Endodermal cell (in vitro differentiated cells): ENCODE measurements around the gene PIP4K2C. TPM values are rescaled to one million over a fixed set of nuclear protein-coding genes. Genes with fewer than 3 reads are reported as not detected.

ENCODE experiments used
- DNase-seq: peaks from one replicate; pipeline ENCODE4 v3.0.0-alpha.2; 2017
- H3K27ac ChIP-seq: 2 replicates; pipeline ENCODE4 v1.5.1; 2013; ENCODE audit warnings: mild to moderate bottlenecking, low read depth, low read length, moderate library complexity
- H3K27me3 ChIP-seq: 2 replicates; pipeline ENCODE4 v1.6.1; 2013; ENCODE audit warnings: mild to moderate bottlenecking, low read length, moderate library complexity; ENCODE audit not compliant: insufficient read depth, control insufficient read depth, poor library complexity, severe bottlenecking
- H3K36me3 ChIP-seq: 2 replicates; pipeline ENCODE4 v1.7.0; 2013; ENCODE audit warnings: mild to moderate bottlenecking, low read length, moderate library complexity; ENCODE audit not compliant: control insufficient read depth, insufficient read depth
- H3K4me1 ChIP-seq: one replicate; pipeline ENCODE4 v1.7.0; 2013; ENCODE audit warnings: low read length; ENCODE audit not compliant: control insufficient read depth, insufficient read depth
- H3K4me3 ChIP-seq: 2 replicates; pipeline ENCODE4 v1.5.1; 2013; ENCODE audit warnings: mild to moderate bottlenecking, low read length, moderate library complexity
- H3K9ac ChIP-seq: 2 replicates; pipeline ENCODE4 v1.6.1; 2013; ENCODE audit warnings: mild to moderate bottlenecking, low read length, moderate library complexity; ENCODE audit not compliant: poor library complexity, severe bottlenecking; ENCODE audit errors: extremely low read depth
- H3K9me3 ChIP-seq: 2 replicates; pipeline ENCODE4 v1.6.1; 2013; ENCODE audit warnings: mild to moderate bottlenecking, low read length, moderate library complexity; ENCODE audit not compliant: control insufficient read depth
- H3K27ac Mint-ChIP-seq: 2 replicates; pipeline ENCODE4 v1.8.0; 2020; ENCODE audit warnings: mixed read lengths
- H3K27me3 Mint-ChIP-seq: 2 replicates; pipeline ENCODE4 v1.8.0; 2021; ENCODE audit warnings: mild to moderate bottlenecking, mixed read lengths; ENCODE audit not compliant: insufficient read depth
- H3K36me3 Mint-ChIP-seq: 2 replicates; pipeline ENCODE4 v1.8.0; 2020; ENCODE audit warnings: low read depth, mixed read lengths
- H3K4me1 Mint-ChIP-seq: 2 replicates; pipeline ENCODE4 v1.8.0; 2020; ENCODE audit warnings: mixed read lengths
- H3K4me3 Mint-ChIP-seq: 2 replicates; pipeline ENCODE4 v1.8.0; 2020; ENCODE audit warnings: mild to moderate bottlenecking, moderate library complexity, mixed read lengths
- H3K9me3 Mint-ChIP-seq: 2 replicates; pipeline ENCODE4 v1.8.0; 2020; ENCODE audit warnings: mild to moderate bottlenecking, mixed read lengths
- CTCF ChIP-seq: fragments of 200-600 bp; sonication (generic); conservative IDR thresholded peaks from 2 replicates; pipeline ENCODE4 v1.5.0; 2021; ENCODE audit warnings: antibody characterized with exemption, mild to moderate bottlenecking
- WGBS, 2 experiments: methylation state at CpG; one replicate each; pipeline versions ENCODE4 v1.1.5 to v1.1.7; 2013; ENCODE audit warnings: missing lambda C conversion rate in 2 of 2, mixed read lengths in 1 of 2; ENCODE audit not compliant: insufficient coverage in 1 of 2, insufficient read length in 1 of 2; 5-methylcytosine and 5-hydroxymethylcytosine counted together
- total RNA-seq, 2 donors: library from RNA; stranded (reverse); fragmentation: NEBNext Ultra II Directional in 1 of 2; extraction: Animal tissue kit (Norgen Biotek cat#: 25700) in 1 of 2; gene quantifications; 2 replicates in 1 of 2; 3 replicates in 1 of 2; pipeline ENCODE4 v1.2.1, GENCODE V29; 2021

PIP4K2C gene
- total RNA-seq, 2 donors from 2014 or later: 40.9 to 45.5 TPM

- no peaks in the 10 kb centered on the region for H3K9me3 ChIP-seq
- DNase-seq: no peak
- Mint-ChIP-seq H3K27ac (no peak overlapping the region), H3K4me3 (no peak overlapping the region), H3K9me3 (no peaks in the 10 kb centered on the region), H3K27me3 (peaks cover 4% of the 10 kb centered on the region), H3K4me1 (peaks cover 8% of the 10 kb centered on the region), H3K36me3 (peaks cover 8% of the 10 kb centered on the region)
- no peaks in the 10 kb centered on the region for H3K4me1 ChIP-seq
- no peak overlapping the region for H3K4me3 ChIP-seq
- no peaks in the 10 kb centered on the region for H3K36me3 ChIP-seq
- no peak overlapping the region for H3K27ac ChIP-seq
- no peak for TF ChIP-seq CTCF
- no peak overlapping the region for H3K9ac ChIP-seq
- peaks cover 61% of the 10 kb centered on the region for H3K27me3 ChIP-seq
Measured at GRCh38 chr12:57584690-57585089, 6.3 kb upstream of the PIP4K2C start.

- Histone ChIP-seq H3K36me3 (no peaks in the 10 kb centered on the region), H3K9ac (no peak overlapping the region), H3K9me3 (no peaks in the 10 kb centered on the region), H3K4me3 (no peak overlapping the region), H3K27me3 (peaks cover 56% of the 10 kb centered on the region), H3K27ac (no peak overlapping the region), H3K4me1 (no peaks in the 10 kb centered on the region)
- Mint-ChIP-seq H3K4me1 (peaks cover 8% of the 10 kb centered on the region), H3K36me3 (peaks cover 8% of the 10 kb centered on the region), H3K27ac (no peak overlapping the region), H3K9me3 (no peaks in the 10 kb centered on the region), H3K4me3 (no peak overlapping the region), H3K27me3 (peaks cover 4% of the 10 kb centered on the region)
- no peak for DNase-seq
- WGBS, 2 experiments: 94 to 95% methylated on average over 2 of the region's 2 CpGs
- TF ChIP-seq CTCF: no peak
Measured at GRCh38 chr12:57585156-57585555, 5.8 kb upstream of the PIP4K2C start.

GRCh38 chr12:57586128-57586527 lies 4.9 kb upstream of the PIP4K2C start:
- H3K9ac ChIP-seq: no peak overlapping the region
- peaks cover 48% of the 10 kb centered on the region for H3K27me3 ChIP-seq
- H3K9me3 Mint-ChIP-seq: no peaks in the 10 kb centered on the region
- WGBS, 2 experiments: 93% methylated on average over 3 of the region's 3 CpGs; no CpG with 5 or more reads in 1 of the 2 experiments
- H3K4me1 ChIP-seq: no peaks in the 10 kb centered on the region
- no peaks in the 10 kb centered on the region for H3K36me3 ChIP-seq
- no peak overlapping the region for H3K4me3 ChIP-seq
- no peak for DNase-seq
- no peak overlapping the region for H3K4me3 Mint-ChIP-seq
- H3K9me3 ChIP-seq: no peaks in the 10 kb centered on the region
- H3K27me3 Mint-ChIP-seq: peaks cover 7% of the 10 kb centered on the region
- H3K27ac Mint-ChIP-seq: no peak overlapping the region
- no peak for TF ChIP-seq CTCF
- H3K36me3 Mint-ChIP-seq: peaks cover 8% of the 10 kb centered on the region
- H3K27ac ChIP-seq: no peak overlapping the region
- peaks cover 13% of the 10 kb centered on the region for H3K4me1 Mint-ChIP-seq
